ENCODE results near the gene YOD1.

The YOD1 gene

GRCh38 chr1:207072233-207072632 is 21.2 kb upstream of the YOD1 start:
- no peak for DNase-seq (ENCODE audit: low read depth)

- no peak for DNase-seq (ENCODE audit: low read depth)
Observed at GRCh38 chr1:207071426-207071825, 20.4 kb upstream of the YOD1 start.

GRCh38 chr1:207070811-207071210 is 19.8 kb upstream of the YOD1 start:
- DNase-seq (ENCODE audit: low read depth): no peak

GRCh38 chr1:207069858-207070506 is 19.0 kb upstream of the YOD1 start:
- no peak for DNase-seq (ENCODE audit: low read depth)

GRCh38 chr1:207069061-207069460 is 18.1 kb upstream of the YOD1 start:
- DNase-seq (ENCODE audit: low read depth): no peak

- no peak for DNase-seq (ENCODE audit: low read depth)
Observed at GRCh38 chr1:207067665-207068064, 16.7 kb upstream of the YOD1 start.

- DNase-seq (ENCODE audit: low read depth): no peak
Observed at GRCh38 chr1:207067185-207067584, 16.2 kb upstream of the YOD1 start.

DNA sequence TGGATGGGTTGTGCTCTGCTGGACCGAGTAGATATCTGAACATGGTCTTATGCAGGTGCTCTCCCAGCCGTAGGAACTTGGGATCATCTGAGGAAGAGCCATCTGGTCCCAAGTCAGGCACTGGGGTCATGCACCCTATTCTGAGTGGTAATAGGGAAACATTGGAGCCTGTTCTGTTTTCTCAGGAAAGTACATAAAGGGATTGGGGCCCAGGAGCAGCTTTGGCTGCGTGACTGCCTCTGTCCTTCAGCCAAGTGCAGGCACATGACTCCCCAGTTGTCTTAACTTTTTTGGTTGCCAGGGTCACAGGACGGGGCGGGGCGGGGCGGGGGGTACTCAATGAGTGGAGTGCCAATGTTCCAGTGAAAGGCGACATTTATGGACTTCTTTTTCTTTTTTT is 13.6 kb upstream of the YOD1 start:
- DNase-seq (ENCODE audit: low read depth): no peak

DNA sequence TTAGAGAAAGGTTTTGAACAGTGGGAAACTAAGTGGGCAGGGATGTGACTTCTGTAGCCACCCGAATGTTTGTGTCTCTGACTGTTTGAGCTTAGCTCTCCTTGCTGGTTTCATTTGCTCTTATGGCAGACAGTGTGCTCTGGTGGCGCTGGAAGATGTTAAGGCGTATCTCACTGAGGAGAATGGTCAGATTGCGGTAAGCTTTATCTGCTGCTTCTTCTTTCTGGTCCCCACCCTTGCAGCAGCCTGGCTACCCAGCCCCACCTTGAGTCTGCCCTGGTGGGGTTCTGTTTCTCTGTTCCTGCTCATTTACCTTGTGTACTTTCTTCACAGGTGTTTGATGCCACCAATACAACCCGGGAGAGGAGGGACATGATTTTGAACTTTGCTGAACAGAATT is 12.0 kb upstream of the YOD1 start:
- DNase-seq (ENCODE audit: low read depth): no peak

GRCh38 chr1:207062058-207062457 is 11.1 kb upstream of the YOD1 start:
- DNase-seq (ENCODE audit: low read depth): no peak

DNA sequence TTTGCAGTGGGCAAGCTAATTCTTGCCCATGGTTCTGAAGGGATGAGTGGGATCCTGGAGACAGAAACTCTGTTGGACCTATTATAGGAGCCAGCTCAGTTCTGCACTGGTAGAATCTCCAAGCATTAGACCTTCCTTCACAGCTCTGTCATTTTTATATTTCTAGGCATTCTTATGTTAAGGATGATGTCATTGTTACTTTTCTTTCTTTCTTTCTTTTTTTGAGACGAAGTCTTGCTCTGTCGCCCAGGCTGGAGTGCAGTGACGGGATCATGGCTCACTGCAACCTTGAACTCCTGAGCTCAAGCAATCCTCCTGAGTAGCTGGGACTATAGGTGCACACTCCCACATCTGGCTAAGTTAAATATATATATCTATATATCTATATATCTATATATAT is 9.6 kb upstream of the YOD1 start:
- DNase-seq (ENCODE audit: low read depth): no peak

GRCh38 chr1:207059881-207060280 is 8.9 kb upstream of the YOD1 start:
- no peak for DNase-seq (ENCODE audit: low read depth)

DNA sequence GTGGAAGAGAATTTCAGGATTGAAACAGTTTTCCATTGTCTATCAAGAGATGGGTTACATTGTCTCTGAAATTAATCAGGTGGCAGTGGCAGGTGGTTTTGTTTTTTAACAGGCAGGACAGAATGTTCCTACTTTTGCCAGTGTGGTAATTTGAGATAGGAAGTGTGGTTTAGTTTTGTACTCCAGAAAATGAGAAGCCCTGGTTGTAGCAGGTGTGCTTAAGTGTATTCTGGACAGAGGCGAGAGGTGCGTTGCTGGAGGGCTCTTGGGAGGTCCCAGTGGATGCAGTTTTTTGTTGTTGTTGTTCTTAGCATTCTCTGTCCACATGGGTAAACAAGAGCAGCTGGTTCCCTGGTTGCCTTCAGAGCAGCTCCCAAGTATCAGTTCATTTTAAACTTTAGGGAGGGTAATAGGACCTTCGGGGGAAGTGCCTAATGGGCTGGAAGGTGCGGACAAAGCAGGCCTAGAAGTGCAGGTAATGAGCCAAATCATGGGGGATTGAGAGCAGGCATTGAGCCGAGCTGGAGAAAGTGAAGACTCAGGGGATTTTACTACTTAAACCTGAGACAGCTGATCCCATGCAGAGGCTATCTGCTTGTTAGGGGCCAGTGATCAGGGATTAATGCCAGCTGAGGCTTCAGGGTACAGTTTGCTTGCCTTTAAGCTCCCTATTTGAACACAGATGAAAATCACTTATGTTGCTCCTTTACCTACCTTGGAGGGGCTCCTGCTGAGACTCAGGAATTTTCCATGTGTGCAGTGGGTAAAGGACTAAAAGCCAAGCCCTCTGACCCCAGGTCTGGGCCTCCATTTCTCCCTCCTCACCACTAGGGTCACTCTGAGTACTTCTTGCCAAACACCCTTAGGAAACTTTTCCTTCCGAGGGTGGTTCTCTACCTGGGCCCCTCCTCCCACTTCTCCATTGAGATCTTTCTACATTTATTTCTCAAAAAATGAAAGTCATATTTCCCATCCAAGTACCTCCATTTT is 8.2 kb upstream of the YOD1 start:
- no peak for DNase-seq (ENCODE audit: low read depth)

DNA sequence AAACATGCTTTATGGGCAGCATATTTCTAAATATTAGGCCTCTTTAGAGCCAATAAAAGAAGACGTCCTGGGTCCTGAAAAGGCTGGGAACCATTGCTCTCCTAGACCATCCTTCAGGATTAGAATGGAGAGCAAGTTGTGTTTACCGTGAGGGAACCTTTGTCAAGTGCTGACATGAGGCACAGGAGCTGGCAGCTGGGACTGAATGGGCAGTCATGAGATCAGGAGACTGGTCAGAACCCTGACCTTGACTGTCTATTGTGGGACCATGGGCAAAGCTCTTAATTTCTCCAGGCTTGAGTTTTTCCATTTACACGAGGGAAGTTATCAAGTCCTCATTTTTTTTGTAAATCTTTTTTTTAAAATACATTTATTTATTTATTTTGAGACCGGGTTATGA is 7.2 kb upstream of the YOD1 start:
- no peak for DNase-seq (ENCODE audit: low read depth)

- DNase-seq (ENCODE audit: low read depth): no peak
Observed at GRCh38 chr1:207056673-207057072, 5.7 kb upstream of the YOD1 start.

- DNase-seq (ENCODE audit: low read depth): no peak
Observed at GRCh38 chr1:207055386-207056001, 4.5 kb upstream of the YOD1 start.

DNA sequence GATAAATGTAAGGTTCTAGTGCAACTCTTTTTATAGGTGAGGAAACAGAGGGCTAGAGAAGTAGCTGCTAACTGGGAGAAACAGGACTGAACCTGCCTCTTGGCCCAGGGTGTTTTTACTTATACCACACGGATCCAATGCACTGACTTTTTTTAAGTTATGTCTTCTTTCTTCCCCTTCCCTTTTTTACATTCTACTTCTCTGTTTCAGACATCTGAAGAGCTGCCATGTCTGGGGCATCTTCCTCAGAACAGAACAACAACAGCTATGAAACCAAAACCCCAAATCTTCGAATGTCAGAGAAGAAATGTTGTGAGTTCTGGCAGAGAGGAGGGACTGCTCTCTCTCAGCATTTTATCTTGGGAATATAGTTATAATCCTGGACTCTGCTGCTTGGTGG is 3.5 kb upstream of the YOD1 start:
- no peak for DNase-seq (ENCODE audit: low read depth)

DNA sequence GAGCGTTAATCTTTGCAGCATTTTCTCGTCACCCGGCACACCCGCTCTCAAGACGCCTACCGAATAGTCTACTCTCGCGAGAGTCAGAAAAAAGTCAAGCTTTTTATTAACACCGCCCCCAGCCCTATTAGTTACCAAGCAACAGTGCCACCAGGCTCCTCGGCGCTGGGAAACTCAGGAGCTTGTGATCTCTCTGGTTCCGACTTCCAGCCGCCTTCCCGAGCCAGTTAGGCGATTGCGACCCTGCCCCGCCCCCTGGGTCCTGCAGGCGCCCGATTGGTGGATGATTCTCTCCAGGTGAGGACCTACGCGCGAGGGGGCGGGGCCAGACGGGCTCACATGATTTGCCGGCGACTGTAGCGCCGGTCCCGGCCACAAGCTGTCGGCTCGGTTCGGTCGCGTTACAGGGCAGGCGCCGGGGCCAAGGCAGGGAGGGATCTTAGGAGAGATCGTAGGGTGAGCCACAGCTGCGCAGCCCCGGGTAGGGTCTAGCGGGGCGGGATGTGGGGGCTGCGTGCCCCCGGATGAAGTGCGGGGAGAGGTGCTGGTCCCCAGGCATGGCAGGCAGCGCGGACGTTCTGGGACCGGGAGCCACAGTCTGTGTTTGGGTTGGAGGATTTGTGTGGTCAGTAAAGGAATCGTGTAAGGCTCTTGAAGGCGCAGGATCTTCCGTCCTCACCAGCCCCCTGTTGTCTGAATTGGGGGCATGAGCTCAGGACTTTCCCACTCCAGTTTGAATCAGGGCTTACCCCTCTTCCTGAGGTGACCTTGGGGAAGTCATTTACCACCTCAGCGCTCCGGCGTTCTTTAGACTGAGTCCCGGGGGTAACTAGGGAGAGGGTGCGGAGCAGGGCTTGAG is 2.1 kb upstream of the YOD1 start, which contains the start of gene PFKFB2:
Gene PFKFB2 (plus strand): TSS at position 365 of the 859 bp plus-strand sequence. CDS start 1,443 bp downstream, outside the sequence.
- DNase-seq (ENCODE audit: low read depth): peak; percentile 93

DNA sequence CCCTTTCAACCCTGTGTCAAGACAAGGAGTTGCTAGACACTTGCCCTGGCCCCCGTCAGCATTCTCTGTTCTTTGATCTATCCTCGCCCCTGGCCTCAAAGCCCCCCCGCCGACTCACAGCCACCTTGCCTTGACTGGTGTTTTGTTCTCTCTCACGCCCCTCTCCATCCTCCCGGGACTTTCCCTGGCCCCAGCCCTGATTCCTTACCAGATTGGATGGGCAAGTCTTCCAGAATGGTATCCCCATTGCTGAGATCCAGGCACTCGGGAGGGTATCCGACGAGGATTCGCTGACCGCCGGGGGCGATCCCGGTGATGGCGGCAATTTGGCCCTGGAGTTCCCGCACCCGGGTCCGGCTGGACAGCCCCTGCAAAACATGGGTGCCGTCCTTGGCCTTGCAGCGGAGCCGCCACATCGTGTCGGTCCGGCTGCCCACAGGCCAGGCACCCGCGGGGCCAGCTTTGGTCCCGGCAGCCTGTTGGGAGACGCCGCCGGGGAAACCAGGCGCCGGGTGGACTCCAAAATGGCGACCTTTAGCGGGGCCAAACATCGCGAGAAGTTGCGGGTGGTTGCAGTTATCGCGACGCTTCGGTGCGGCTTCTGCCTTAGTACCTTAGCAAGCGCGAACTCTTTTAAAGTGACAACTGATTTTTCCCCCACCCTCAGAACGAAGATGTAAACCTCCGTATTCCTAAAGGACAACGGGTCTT is 373 bp downstream of the YOD1 start:
- peak; percentile 89 for DNase-seq (ENCODE audit: low read depth)

DNA sequence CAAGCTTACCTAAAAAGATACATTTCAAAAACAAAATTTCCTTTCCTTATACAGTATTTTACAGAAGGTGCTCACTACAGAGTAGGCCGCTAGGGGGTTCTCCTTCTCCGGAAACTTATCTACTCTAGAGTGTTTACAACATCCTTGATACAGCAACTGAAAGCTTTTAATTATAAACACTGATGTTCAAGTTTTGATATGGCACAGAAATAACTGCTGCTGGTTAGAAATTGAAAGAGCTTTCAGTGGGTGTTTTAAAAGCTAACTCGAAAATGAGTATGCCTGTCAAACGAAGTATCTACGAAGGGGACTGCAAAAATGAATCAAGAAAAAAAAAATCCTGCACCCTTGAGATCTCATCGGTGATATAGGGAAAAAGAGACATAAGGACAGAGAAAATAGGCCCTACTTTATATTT is 1.0 kb downstream of the YOD1 start:
- peak; percentile 67 for DNase-seq (ENCODE audit: low read depth)

- DNase-seq (ENCODE audit: low read depth): no peak
Observed at GRCh38 chr1:207049514-207049913, 1.5 kb downstream of the YOD1 start.
